Stimulated activated naive CD4-positive, alpha-beta T cell treated with Interleukin-2 at 50 U/mL for 16 hours (primary cell): ENCODE data around the gene IQCF2.
"Not testable (repeated sequence)": the region's sequence is repeated elsewhere in the genome, so short reads cannot be mapped to it uniquely, and the experiment has no call there.

Source experiments
- DNase-seq: peaks from one replicate; lab custom pipeline; 2025; lab: John Stamatoyannopoulos, UW

IQCF2 gene

GRCh38 chr3:51860703-51861665 lies at the start of gene IQCF2:
TSS of gene IQCF2 (plus strand) at chr3:51861615. CDS start at chr3:51861667, 52 bp downstream.
- no peak for DNase-seq

DNA sequence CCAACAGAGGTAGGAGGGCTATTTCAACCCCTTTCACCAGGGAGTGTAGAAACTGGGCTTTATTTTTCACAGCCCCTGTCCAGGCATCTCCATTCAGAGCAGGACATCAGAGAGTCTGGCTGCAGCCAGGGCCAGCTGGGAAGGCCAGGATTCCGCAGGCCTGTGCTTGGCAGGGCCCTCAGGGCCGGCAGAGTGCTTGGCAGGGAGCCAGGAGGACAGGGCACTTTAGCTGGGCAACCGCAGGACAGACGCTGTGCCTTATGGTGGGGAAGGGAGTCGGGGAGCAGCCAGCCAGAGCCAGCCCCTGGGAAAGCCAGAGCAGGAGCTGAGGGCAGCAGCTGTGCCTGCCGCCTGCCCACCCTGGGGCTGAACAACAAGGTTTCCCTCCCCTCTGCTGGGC lies 47.9 kb upstream of the IQCF2 start:
- DNase-seq, result no peak

- DNase-seq, result no peak
Observed at GRCh38 chr3:51814034-51814433, 47.4 kb upstream of the IQCF2 start.

- no peak for DNase-seq
Observed at GRCh38 chr3:51815614-51816013, 45.8 kb upstream of the IQCF2 start.

GRCh38 chr3:51816723-51817122 lies 44.7 kb upstream of the IQCF2 start:
- DNase-seq, result no peak

DNA sequence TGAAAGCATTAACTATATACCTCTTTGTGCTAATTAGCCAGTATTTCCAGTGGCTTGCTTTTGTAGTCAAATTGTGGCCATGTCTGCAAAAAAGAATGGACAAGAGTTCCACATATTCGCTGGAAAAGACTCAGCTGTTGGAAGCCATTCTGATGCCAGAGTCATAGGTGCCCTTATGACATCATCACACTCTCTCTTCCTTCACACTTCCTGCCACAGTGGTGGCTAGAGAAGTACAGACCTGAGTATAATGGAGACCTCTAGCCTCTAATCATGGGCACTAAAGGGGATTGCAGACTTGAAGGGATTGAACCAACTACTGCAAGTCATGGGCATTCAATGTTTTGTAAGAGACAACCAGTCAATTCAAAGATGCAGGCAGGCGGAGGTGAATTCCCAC lies 44.0 kb upstream of the IQCF2 start:
- DNase-seq, result no peak

- DNase-seq, result no peak
Observed at GRCh38 chr3:51819151-51819550, 42.3 kb upstream of the IQCF2 start.

DNA sequence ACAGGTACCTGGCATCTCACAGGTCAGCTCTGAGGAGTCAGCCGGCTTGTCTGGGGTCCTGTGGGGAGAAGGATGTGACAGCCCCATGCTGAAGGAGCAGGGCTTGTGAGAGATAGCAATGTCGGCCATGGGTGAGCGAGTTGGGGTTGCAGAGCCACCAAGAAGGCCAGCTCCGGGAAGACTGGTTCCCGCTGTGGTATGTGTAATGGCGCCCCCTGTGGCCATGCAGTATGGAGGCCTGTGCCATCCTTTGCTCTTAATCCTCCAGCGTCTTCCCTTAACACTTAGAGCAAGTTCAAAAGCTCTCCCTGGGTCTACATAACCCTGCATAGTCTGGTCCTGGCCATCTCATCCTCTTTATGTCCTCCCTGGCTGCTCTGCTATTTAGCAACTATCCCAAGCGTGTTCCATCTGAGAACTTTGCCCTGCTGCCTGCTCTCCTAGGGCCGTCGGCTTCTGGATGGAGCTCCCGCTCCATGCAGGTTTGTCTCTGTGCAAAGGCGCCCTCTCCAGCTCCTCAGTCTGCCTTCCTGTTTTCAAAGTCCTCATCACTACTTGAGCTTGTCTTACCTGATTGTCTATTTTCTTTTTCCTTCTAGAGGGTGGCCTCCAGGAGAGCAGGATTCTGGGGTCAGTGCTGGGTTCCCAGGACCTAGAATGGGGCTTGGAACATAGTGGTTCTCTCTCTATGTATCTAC lies 41.6 kb upstream of the IQCF2 start:
- no peak for DNase-seq

DNA sequence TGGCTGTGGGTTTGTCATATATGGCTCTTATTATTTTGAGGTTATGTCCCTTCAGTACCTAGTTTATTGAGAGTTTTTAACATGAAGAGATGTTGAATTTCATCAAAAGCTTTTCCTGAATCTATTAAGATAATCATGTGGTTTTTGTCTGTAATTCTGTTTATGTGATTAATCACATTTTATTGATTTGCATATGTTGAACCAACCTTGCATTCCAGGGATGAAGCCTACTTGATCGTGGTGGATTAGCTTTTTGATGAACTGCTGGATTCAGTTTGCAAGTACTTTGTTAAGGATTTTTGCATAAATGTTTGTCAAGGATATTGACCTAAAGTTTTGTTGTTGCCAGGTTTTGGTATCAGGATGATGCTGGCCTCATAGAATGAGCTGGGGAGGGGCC lies 33.1 kb upstream of the IQCF2 start:
- no peak for DNase-seq

GRCh38 chr3:51830345-51830744 lies 31.1 kb upstream of the IQCF2 start:
- no peak for DNase-seq

- DNase-seq, result no peak
Observed at GRCh38 chr3:51830836-51831385, 30.5 kb upstream of the IQCF2 start.

DNA sequence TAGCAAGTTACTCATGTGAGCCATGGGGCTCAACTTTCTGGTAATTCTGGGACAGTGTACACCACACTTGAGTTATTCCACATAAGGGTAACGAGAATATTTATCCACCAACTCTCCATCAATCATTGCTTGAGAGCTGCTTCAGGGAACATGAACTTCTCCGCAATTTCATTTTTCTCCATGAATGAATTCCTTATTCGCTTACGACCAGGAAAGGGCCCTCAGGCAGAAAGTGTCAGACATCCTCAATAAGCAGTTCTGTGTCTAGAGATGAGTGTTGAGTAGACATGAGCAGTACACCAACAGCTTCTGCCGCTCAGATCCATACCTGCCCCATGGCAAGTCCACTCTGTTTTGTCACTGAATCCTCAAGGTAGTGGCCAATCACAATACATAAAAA lies 24.8 kb upstream of the IQCF2 start:
- DNase-seq, result no peak

GRCh38 chr3:51845129-51845528 lies 16.3 kb upstream of the IQCF2 start:
- no peak for DNase-seq

DNA sequence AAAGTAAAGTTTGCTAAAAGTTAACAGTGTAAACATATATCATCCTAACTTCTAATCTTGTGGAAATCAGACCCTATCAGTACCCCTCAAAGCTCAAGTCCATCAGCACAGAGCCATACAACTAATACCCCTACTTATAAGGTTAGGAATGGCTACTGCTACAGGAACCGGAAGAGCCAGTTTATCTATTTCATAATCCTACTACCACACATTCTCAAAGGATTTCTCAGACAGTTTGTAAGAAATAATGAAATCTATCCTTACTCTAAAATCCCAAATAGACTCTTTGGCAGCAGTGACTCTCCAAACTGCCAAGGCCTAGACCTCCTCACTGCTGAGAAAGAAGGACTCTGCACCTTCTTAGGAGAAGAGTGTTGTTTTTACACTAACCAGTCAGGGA lies 6.0 kb upstream of the IQCF2 start:
- not testable (repeated sequence) for DNase-seq

DNA sequence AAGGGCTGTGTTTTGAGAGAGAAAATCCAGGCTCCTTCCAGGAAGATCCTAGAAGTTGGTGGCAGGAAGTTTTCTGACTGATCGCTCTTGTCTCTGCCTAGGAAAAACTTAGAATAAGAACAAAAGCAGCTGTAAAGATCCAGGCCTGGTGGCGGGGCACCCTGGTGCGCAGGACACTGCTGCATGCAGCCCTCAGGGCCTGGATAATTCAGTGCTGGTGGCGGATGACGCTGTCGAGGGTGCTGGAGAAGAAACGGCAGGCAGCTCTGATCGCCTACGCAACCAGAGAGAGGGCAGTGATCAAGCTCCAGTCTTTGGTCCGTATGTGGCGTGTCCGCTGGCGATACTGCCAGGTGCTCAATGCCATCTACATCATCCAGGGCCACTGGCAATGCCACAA lies 1.5 kb downstream of the IQCF2 start:
- no peak for DNase-seq

DNA sequence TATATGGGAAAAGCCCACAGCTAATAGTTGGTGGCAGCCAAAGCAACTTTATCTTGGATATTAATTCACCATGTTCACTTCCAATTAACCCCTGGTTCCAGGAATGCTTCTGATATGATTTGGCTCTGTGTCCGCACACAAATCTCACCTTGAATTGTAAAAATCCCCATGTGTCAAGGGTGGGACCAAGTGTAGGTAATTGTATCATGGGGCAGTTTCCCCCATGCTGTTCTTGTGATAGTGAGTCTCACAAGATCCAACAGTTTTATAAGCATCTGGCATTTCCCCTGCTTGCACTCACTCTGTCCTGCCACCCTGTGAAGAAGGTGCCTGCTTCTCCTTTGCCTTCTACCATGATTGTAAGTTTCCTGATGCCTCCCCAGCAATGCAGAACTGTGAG lies 7.5 kb downstream of the IQCF2 start:
- not testable (repeated sequence) for DNase-seq

DNA sequence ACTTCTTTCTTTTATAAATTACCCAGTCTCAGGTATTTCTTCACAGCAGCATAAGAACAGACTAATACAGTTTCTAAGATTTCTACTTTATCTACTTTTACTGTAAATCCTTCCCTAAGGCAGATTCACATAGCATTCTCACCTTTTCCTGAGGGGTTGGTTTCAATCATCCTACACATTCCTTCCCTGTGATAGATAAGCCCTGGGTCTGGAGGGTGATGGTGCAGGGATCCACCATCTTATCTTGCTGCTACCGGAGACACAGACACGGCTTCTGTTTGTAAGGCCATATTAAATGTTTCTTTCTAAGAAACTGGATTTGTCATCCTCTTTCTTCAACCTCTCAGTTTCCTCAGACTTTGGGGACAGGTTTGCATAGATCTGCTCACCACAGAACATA lies 7.9 kb downstream of the IQCF2 start:
- DNase-seq, result no peak

DNA sequence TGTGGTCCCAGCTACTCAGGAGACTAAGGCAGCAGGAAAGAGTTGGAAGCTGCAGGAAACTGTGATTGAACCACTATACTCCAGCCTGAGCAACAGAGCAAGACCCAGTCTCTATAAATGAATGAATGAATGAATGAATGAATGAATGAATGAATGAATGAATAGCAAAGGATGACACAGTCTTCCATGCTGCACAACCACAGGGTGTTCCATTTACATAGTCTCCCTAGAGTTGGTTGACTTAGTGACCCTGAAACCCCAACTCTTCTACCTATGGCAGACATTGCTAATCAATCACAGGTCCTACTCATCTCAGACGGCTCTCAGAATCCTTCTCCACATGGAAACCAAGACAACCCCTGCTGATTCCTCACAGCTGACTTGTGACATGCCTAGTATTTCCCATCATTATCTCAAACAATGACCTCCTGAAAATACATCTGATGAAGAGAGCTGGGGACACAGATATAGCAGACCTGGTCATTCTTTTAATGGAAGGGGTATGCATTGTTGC lies 11.9 kb downstream of the IQCF2 start:
- no peak for DNase-seq

- no peak for DNase-seq
Observed at GRCh38 chr3:51873876-51874275, 12.5 kb downstream of the IQCF2 start.

- DNase-seq, result no peak
Observed at GRCh38 chr3:51874411-51874810, 13.0 kb downstream of the IQCF2 start.

DNA sequence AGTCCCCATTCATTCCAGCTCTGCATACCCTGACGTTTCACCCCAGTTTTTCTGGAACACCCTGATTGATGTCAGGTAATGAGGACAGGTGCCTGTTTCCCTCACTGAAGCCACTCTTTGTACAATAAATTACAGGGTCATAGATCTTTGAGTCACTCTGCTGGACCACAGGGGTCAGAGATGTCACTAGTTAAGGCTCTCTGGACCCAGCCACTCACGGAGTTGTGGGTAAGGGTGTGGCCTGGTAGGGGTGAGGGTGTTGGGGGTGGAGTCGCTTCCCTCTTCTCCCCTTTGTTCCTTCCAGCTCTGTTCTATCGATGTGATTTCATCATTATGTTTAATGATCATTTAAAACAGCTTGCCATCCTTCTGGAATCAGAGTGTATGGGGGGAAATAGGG lies 13.5 kb downstream of the IQCF2 start:
- DNase-seq, result no peak

GRCh38 chr3:51875501-51875900 lies 14.1 kb downstream of the IQCF2 start, which contains the start of gene IQCF5:
TSS of gene IQCF5 (minus strand) at chr3:51875601. CDS start at chr3:51875531, 70 bp downstream.
- no peak for DNase-seq

DNA sequence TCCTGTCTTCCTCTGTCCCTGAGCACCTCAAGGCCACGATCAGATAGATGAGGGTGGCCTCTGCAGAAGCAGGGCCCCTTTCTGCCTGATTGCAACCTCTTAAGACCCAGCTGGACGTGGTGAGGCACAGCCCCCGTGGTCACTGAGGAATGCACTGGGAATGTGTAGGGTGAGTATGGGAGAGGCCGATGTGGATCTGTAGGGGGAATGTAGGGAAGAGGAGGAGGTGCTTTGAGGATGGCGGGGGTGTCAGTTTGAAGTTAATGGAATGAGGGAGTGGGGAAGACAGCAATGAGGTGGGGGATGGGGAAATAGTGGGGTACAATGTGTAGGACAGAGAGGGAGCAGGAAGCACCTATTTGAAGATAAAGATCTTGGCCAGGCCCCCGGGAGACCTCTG lies 14.8 kb downstream of the IQCF2 start:
- DNase-seq, result no peak
